ENCODE measurements around the gene MAT1A. TPM values are rescaled to one million over a fixed set of nuclear protein-coding genes. Genes with fewer than 3 reads are reported as not detected.
"Not testable (repeated sequence)": the region's sequence is repeated elsewhere in the genome, so short reads cannot be mapped to it uniquely, and the experiment has no call there.

MAT1A gene
- polyA plus RNA-seq, 6 donors from 2014 or later, result not detected

- Mint-ChIP-seq H3K27ac (no peak overlapping the region), H3K36me3 (peaks cover 0 to 10% of the 10 kb centered on the region in 2 donors), H3K9me3 (peaks cover 3 to 32% (median 9%) of the 10 kb centered on the region in 7 donors), H3K27me3 (peaks cover 0 to 17% (median 12%) of the 10 kb centered on the region in 3 donors), H3K4me1 (no peaks in the 10 kb centered on the region), H3K4me3 (no peak overlapping the region)
- DNase-seq, result no peak
- ATAC-seq (ENCODE audit: low read depth in 2 of 2), result no peak
Observed at GRCh38 chr10:80266513-80266863, 23.0 kb downstream of the MAT1A start.

- Mint-ChIP-seq H3K27me3 (peaks cover 0 to 12% (median 6%) of the 10 kb centered on the region in 3 donors), H3K9me3 (peaks cover 3 to 32% (median 8%) of the 10 kb centered on the region in 7 donors), H3K36me3 (peaks cover 0 to 10% of the 10 kb centered on the region in 2 donors), H3K4me1 (no peaks in the 10 kb centered on the region), H3K27ac (no peak overlapping the region), H3K4me3 (no peak overlapping the region)
- no peak for ATAC-seq (ENCODE audit: low read depth in 2 of 2)
- no peak for DNase-seq
Observed at GRCh38 chr10:80265740-80266512, 23.5 kb downstream of the MAT1A start.

GRCh38 chr10:80264081-80265056 is 25.1 kb downstream of the MAT1A start:
- ATAC-seq (ENCODE audit: low read depth in 2 of 2), result no peak
- H3K27ac Mint-ChIP-seq, result no peak overlapping the region
- peaks cover 0 to 8% (median 6%) of the 10 kb centered on the region in 3 donors for H3K27me3 Mint-ChIP-seq

GRCh38 chr10:80261316-80262030 is 28.0 kb downstream of the MAT1A start:
- H3K27ac Mint-ChIP-seq, result peak overlapping the region in 1 of 6 donors; percentile 34
- H3K36me3 Mint-ChIP-seq, result no peaks in the 10 kb centered on the region
- H3K4me1 Mint-ChIP-seq, result no peaks in the 10 kb centered on the region
- DNase-seq, result no peak
- peaks cover 0 to 10% (median 3%) of the 10 kb centered on the region in 7 donors for H3K9me3 Mint-ChIP-seq
- ATAC-seq (ENCODE audit: low read depth in 2 of 2), result no peak
- peaks cover 2 to 15% (median 12%) of the 10 kb centered on the region in 3 donors for H3K27me3 Mint-ChIP-seq
- H3K4me3 Mint-ChIP-seq, result no peak overlapping the region

More at GRCh38 chr10:80264081-80265056, 25.1 kb downstream of the MAT1A start:
- Mint-ChIP-seq H3K4me3 (no peak overlapping the region), H3K36me3 (peaks cover 0 to 10% of the 10 kb centered on the region in 2 donors), H3K4me1 (no peaks in the 10 kb centered on the region), H3K9me3 (peaks cover 3 to 31% (median 8%) of the 10 kb centered on the region in 7 donors)
- DNase-seq, result no peak

GRCh38 chr10:80260295-80261243 is 28.9 kb downstream of the MAT1A start:
- DNase-seq (peak; percentile 24), ATAC-seq (ENCODE audit: low read depth in 2 of 2) (no peak)
- Mint-ChIP-seq H3K4me1 (no peaks in the 10 kb centered on the region), H3K9me3 (peaks cover 0 to 10% (median 3%) of the 10 kb centered on the region in 7 donors), H3K27me3 (peaks cover 5 to 24% (median 20%) of the 10 kb centered on the region in 3 donors), H3K4me3 (no peak overlapping the region), H3K36me3 (no peaks in the 10 kb centered on the region), H3K27ac (no peak overlapping the region)

GRCh38 chr10:80259405-80259871 is 30.0 kb downstream of the MAT1A start:
- Mint-ChIP-seq H3K36me3 (no peaks in the 10 kb centered on the region), H3K4me1 (no peaks in the 10 kb centered on the region), H3K27ac (peak overlapping the region in 1 of 6 donors; percentile 92), H3K27me3 (peaks cover 5 to 24% (median 17%) of the 10 kb centered on the region in 3 donors), H3K4me3 (no peak overlapping the region), H3K9me3 (peaks cover 0 to 10% (median 3%) of the 10 kb centered on the region in 7 donors)
- ATAC-seq (ENCODE audit: low read depth in 2 of 2) (no peak), DNase-seq (no peak)

- not testable (repeated sequence) for H3K4me1 Mint-ChIP-seq
Observed at GRCh38 chr10:80256798-80257197, 32.7 kb downstream of the MAT1A start.

GRCh38 chr10:80254726-80255125 is 34.7 kb downstream of the MAT1A start:
- H3K36me3 Mint-ChIP-seq; H3K4me3 Mint-ChIP-seq; H3K4me1 Mint-ChIP-seq; H3K9me3 Mint-ChIP-seq; ATAC-seq (ENCODE audit: low read depth in 2 of 2); DNase-seq; H3K27ac Mint-ChIP-seq: not testable (repeated sequence)
- peaks cover 14 to 36% (median 26%) of the 10 kb centered on the region in 3 donors for H3K27me3 Mint-ChIP-seq

More at GRCh38 chr10:80256798-80257197, 32.7 kb downstream of the MAT1A start:
- H3K9me3 Mint-ChIP-seq; H3K4me3 Mint-ChIP-seq; ATAC-seq (ENCODE audit: low read depth in 2 of 2); DNase-seq; H3K36me3 Mint-ChIP-seq: not testable (repeated sequence)
- Mint-ChIP-seq H3K27ac (peak overlapping the region in 1 of 6 donors; percentile 84), H3K27me3 (peaks cover 14 to 36% (median 26%) of the 10 kb centered on the region in 3 donors)

GRCh38 chr10:80253963-80254271 is 35.5 kb downstream of the MAT1A start:
- not testable (repeated sequence) for ATAC-seq (ENCODE audit: low read depth in 2 of 2); H3K9me3 Mint-ChIP-seq; H3K4me1 Mint-ChIP-seq; H3K36me3 Mint-ChIP-seq; H3K27ac Mint-ChIP-seq; DNase-seq; H3K4me3 Mint-ChIP-seq
- H3K27me3 Mint-ChIP-seq, result peaks cover 14 to 36% (median 26%) of the 10 kb centered on the region in 3 donors

- Mint-ChIP-seq H3K4me1 (no peaks in the 10 kb centered on the region), H3K4me3 (no peak overlapping the region), H3K9me3 (no peaks in the 10 kb centered on the region), H3K36me3 (no peaks in the 10 kb centered on the region), H3K27ac (no peak overlapping the region), H3K27me3 (peaks cover 14 to 36% (median 26%) of the 10 kb centered on the region in 3 donors)
- DNase-seq (no peak), ATAC-seq (ENCODE audit: low read depth in 2 of 2) (no peak)
Observed at GRCh38 chr10:80253266-80253962, 36.0 kb downstream of the MAT1A start.

- no peaks in the 10 kb centered on the region for H3K9me3 Mint-ChIP-seq
- no peak overlapping the region for H3K4me3 Mint-ChIP-seq
- H3K4me1 Mint-ChIP-seq, result no peaks in the 10 kb centered on the region
- peak overlapping the region in 1 of 6 donors; percentile 37 for H3K27ac Mint-ChIP-seq
- peaks cover 14 to 29% (median 26%) of the 10 kb centered on the region in 3 donors for H3K27me3 Mint-ChIP-seq
- ATAC-seq (ENCODE audit: low read depth in 2 of 2), result no peak
- no peaks in the 10 kb centered on the region for H3K36me3 Mint-ChIP-seq
- DNase-seq, result no peak
Observed at GRCh38 chr10:80252296-80252887, 37.1 kb downstream of the MAT1A start.

Measured in naive B cell (primary cell).